Tibial artery (tissue), 4 donors: ENCODE results near the gene USP6NL.

Source experiments
- DNase-seq, 2 donors: peaks; one replicate each; pipeline ENCODE4 v3.0.0-alpha.2; 2019
- H3K27ac ChIP-seq, 2 donors: fragments of 200-600 bp; sonication (generic) in 1 of 2; 1 replicate in 1 of 2; 2 replicates in 1 of 2; pipeline ENCODE4 v1.5.1; 2018 to 2019; ENCODE audit warnings: mild to moderate bottlenecking in 1 of 2
- H3K27me3 ChIP-seq, 2 donors: fragments of 200-600 bp; sonication (generic) in 1 of 2; one replicate each; pipeline versions ENCODE4 v1.5.1 to v1.6.0; 2016 to 2019
- H3K36me3 ChIP-seq, 3 donors: fragments of 200-600 bp; sonication (generic) in 2 of 3; one replicate each; pipeline ENCODE4 v1.5.1; 2016 to 2019; ENCODE audit warnings: mild to moderate bottlenecking in 2 of 3
- H3K4me1 ChIP-seq, 4 donors: fragments of 200-600 bp; sonication (generic) in 2 of 4; 1 replicate in 3 of 4; 2 replicates in 1 of 4; pipeline ENCODE4 v1.5.1; 2016 to 2019
- H3K4me3 ChIP-seq, 2 donors: fragments of 200-600 bp; sonication (generic) in 1 of 2; 1 replicate in 1 of 2; 2 replicates in 1 of 2; pipeline ENCODE4 v1.5.1; 2018 to 2019; ENCODE audit warnings: mild to moderate bottlenecking in 2 of 2
- H3K9me3 ChIP-seq, 3 donors: fragments of 200-600 bp; sonication (generic) in 1 of 3; one replicate each; pipeline ENCODE4 v1.5.1; 2016 to 2019
- CTCF ChIP-seq, 2 experiments: fragments of 200-600 bp in 1 of 2; fragments of 450-650 bp in 1 of 2; IDR thresholded peaks; one replicate each; pipeline ENCODE4 v1.5.1; 2017 to 2019; ENCODE audit warnings: antibody characterized with exemption in 2 of 2, mild to moderate bottlenecking in 1 of 2, moderate library complexity in 1 of 2
- intact Hi-C: fragments of 100-400 bp; cut with DNase I; formaldehyde crosslinking; loops from one replicate; pipeline ENCODE4 v1.15.0; 2023; ENCODE audit warnings: low total_unique reads

The USP6NL gene

GRCh38 chr10:11451640-11452260, 159.7 kb downstream of the USP6NL start:
- no peaks in the 10 kb centered on the region for H3K4me1 ChIP-seq
- intact Hi-C loops = no loop called here
- H3K9me3 ChIP-seq = no peaks in the 10 kb centered on the region
- H3K27me3 ChIP-seq = peaks cover 0 to 6% of the 10 kb centered on the region in 2 donors
- no peak for DNase-seq
- TF ChIP-seq CTCF (IDR thresholded peaks at IDR 0.05) = no peak
- no peak overlapping the region for H3K4me3 ChIP-seq
- no peak overlapping the region for H3K27ac ChIP-seq
- no peaks in the 10 kb centered on the region for H3K36me3 ChIP-seq

- H3K9me3 ChIP-seq = no peaks in the 10 kb centered on the region
- H3K36me3 ChIP-seq = no peaks in the 10 kb centered on the region
- no peak for TF ChIP-seq CTCF (IDR thresholded peaks at IDR 0.05)
- no peak overlapping the region for H3K4me3 ChIP-seq
- H3K27me3 ChIP-seq = peaks cover 0 to 6% of the 10 kb centered on the region in 2 donors
- no peak overlapping the region for H3K27ac ChIP-seq
- intact Hi-C loops = no loop called here
- DNase-seq = no peak
- H3K4me1 ChIP-seq = no peaks in the 10 kb centered on the region
Measured at GRCh38 chr10:11450427-11450826, 161.0 kb downstream of the USP6NL start.

- no peak for DNase-seq
- TF ChIP-seq CTCF (IDR thresholded peaks at IDR 0.05) = no peak
- intact Hi-C loops = no loop called here
Measured at GRCh38 chr10:11449761-11450160, 161.7 kb downstream of the USP6NL start.

GRCh38 chr10:11448545-11449244, 162.8 kb downstream of the USP6NL start:
- no peak overlapping the region for H3K27ac ChIP-seq
- no peak overlapping the region for H3K4me3 ChIP-seq
- no peak for TF ChIP-seq CTCF (IDR thresholded peaks at IDR 0.05)
- no peaks in the 10 kb centered on the region for H3K4me1 ChIP-seq
- H3K27me3 ChIP-seq = peaks cover 0 to 6% of the 10 kb centered on the region in 2 donors
- H3K9me3 ChIP-seq = no peaks in the 10 kb centered on the region
- intact Hi-C loops = no loop called here
- H3K36me3 ChIP-seq = no peaks in the 10 kb centered on the region
- no peak for DNase-seq

More at GRCh38 chr10:11449761-11450160, 161.7 kb downstream of the USP6NL start:
- no peak overlapping the region for H3K27ac ChIP-seq
- no peaks in the 10 kb centered on the region for H3K4me1 ChIP-seq
- H3K27me3 ChIP-seq = peaks cover 0 to 6% of the 10 kb centered on the region in 2 donors
- H3K9me3 ChIP-seq = no peaks in the 10 kb centered on the region
- H3K4me3 ChIP-seq = no peak overlapping the region
- no peaks in the 10 kb centered on the region for H3K36me3 ChIP-seq

GRCh38 chr10:11448190-11448544, 163.3 kb downstream of the USP6NL start:
- TF ChIP-seq CTCF (IDR thresholded peaks at IDR 0.05) = no peak
- Histone ChIP-seq H3K27me3 (peaks cover 0 to 6% of the 10 kb centered on the region in 2 donors), H3K4me1 (no peaks in the 10 kb centered on the region), H3K27ac (no peak overlapping the region), H3K9me3 (no peaks in the 10 kb centered on the region), H3K4me3 (no peak overlapping the region), H3K36me3 (no peaks in the 10 kb centered on the region)
- intact Hi-C loops = no loop called here
- no peak for DNase-seq
